ENCODE measurements around the gene RACGAP1.

The RACGAP1 gene

DNA sequence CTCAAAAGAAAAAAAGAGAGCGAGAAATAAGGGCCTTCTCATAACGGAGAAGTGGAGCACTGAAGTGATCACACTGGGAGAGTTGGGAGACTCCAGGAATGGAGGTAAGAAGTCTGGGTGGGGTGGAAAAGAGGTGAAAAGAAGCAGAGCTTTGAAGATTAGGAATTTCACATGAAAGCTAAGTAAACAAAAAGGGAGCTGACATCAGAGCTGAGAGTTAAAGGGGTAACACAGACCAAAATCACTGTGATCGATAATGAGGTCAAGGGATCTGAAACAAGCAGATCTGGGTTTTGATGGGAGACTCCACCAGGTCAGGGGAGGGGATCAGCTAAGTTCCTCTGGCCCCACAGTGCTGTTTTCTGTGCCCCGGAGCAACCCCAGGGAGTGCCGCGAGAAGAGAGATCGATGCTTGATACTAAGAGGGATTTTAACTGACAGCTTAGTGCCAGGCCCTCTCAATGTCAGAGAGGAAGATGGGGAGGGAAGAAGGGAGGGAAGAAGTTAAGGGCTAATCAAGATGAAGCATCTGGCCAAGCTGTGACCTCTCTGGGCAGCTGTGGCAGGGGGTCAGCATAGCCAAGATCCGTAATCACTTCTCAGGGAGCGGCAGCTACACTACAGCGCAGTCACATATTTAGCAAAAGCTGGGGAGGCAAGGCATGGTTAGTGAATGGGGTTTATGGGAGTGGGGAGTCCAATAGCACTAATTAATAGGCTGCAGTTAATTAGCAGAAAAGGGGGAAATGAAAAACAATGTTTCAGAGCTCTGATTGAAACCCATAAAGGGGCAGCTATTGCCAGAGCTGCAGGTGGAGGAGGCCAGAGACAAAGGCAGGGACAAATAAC, 44.6 kb downstream of the RACGAP1 start:
- H3K27me3 ChIP-seq (ENCODE audit: control insufficient read depth in 1 of 2, insufficient read depth in 2 of 2, low read length in 2 of 2) = no peaks in the 10 kb centered on the region
- no peaks in the 10 kb centered on the region for H3K9me3 ChIP-seq (ENCODE audit: low read length)
- no peaks in the 10 kb centered on the region for H3K36me3 ChIP-seq (ENCODE audit: insufficient read depth, low read length)
- no peak overlapping the region for H3K9ac ChIP-seq (ENCODE audit: low read length)
- no peak overlapping the region for H3K27ac ChIP-seq (ENCODE audit: low read depth, low read length)
- no peak overlapping the region for H3K4me3 ChIP-seq (ENCODE audit: low read depth in 1 of 2, low read length in 2 of 2)
- H3K4me1 ChIP-seq (ENCODE audit: insufficient read depth, low read length) = peaks cover 41% of the 10 kb centered on the region

GRCh38 chr12:49979791-49980190, 45.5 kb downstream of the RACGAP1 start:
- Histone ChIP-seq H3K9ac (ENCODE audit: low read length) (no peak overlapping the region), H3K27ac (ENCODE audit: low read depth, low read length) (no peak overlapping the region)

GRCh38 chr12:49979016-49979586, 46.2 kb downstream of the RACGAP1 start:
- no peak overlapping the region for H3K9ac ChIP-seq (ENCODE audit: low read length)
- no peaks in the 10 kb centered on the region for H3K36me3 ChIP-seq (ENCODE audit: insufficient read depth, low read length)
- H3K4me3 ChIP-seq (ENCODE audit: low read depth in 1 of 2, low read length in 2 of 2) = no peak overlapping the region
- no peak overlapping the region for H3K27ac ChIP-seq (ENCODE audit: low read depth, low read length)
- no peaks in the 10 kb centered on the region for H3K9me3 ChIP-seq (ENCODE audit: low read length)
- H3K4me1 ChIP-seq (ENCODE audit: insufficient read depth, low read length) = peaks cover 41% of the 10 kb centered on the region
- H3K27me3 ChIP-seq (ENCODE audit: control insufficient read depth in 1 of 2, insufficient read depth in 2 of 2, low read length in 2 of 2) = no peaks in the 10 kb centered on the region

More at GRCh38 chr12:49979791-49980190, 45.5 kb downstream of the RACGAP1 start:
- H3K27me3 ChIP-seq (ENCODE audit: control insufficient read depth in 1 of 2, insufficient read depth in 2 of 2, low read length in 2 of 2) = no peaks in the 10 kb centered on the region
- H3K9me3 ChIP-seq (ENCODE audit: low read length) = no peaks in the 10 kb centered on the region
- peaks cover 41% of the 10 kb centered on the region for H3K4me1 ChIP-seq (ENCODE audit: insufficient read depth, low read length)
- H3K4me3 ChIP-seq (ENCODE audit: low read depth in 1 of 2, low read length in 2 of 2) = no peak overlapping the region
- no peaks in the 10 kb centered on the region for H3K36me3 ChIP-seq (ENCODE audit: insufficient read depth, low read length)

DNA sequence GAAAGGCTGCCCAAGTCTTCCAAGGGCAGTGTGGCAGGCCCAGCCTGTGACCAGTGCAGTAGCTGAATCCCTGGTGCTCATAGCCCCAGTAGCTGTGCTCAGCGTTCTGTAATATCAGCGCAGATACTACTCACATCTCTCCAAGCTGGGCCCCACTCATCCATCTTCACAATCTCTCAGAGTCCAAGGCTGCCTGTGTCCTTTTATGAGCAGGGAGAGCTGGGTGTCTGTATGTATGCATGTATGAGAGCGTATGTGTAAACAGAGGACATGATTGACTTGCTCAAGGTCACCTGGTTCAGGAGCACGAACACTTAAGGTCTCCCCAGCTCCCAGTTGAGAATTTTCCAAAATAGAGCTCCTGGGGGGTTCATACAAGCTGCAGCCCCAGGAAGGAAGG, 47.2 kb downstream of the RACGAP1 start:
- H3K9me3 ChIP-seq (ENCODE audit: low read length) = no peaks in the 10 kb centered on the region
- H3K27me3 ChIP-seq (ENCODE audit: control insufficient read depth in 1 of 2, insufficient read depth in 2 of 2, low read length in 2 of 2) = no peaks in the 10 kb centered on the region
- H3K4me1 ChIP-seq (ENCODE audit: insufficient read depth, low read length) = peaks cover 38% of the 10 kb centered on the region
- no peak overlapping the region for H3K9ac ChIP-seq (ENCODE audit: low read length)
- H3K27ac ChIP-seq (ENCODE audit: low read depth, low read length) = no peak overlapping the region
- no peaks in the 10 kb centered on the region for H3K36me3 ChIP-seq (ENCODE audit: insufficient read depth, low read length)
- H3K4me3 ChIP-seq (ENCODE audit: low read depth in 1 of 2, low read length in 2 of 2) = no peak overlapping the region

DNA sequence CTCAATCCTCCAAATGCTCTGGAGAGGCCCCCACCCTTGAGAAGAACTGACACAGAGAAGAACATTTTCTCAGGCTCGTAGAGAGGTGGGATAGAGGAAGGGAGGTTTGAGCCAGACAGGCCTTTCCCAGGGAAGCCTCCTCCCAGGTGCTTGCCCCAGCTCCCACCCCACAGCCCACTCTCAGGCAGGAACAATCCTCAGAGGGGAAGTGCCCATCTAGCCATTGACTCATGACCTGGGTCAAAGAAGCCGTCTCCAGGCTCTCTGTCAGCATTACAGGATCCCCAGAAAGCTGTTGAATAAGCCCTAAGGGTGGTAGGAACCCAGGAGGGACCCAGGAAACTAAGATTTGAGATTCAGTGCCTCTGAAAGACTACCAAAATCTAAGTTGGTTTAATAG, 48.7 kb downstream of the RACGAP1 start:
- Histone ChIP-seq H3K4me3 (ENCODE audit: low read depth in 1 of 2, low read length in 2 of 2) (no peak overlapping the region), H3K36me3 (ENCODE audit: insufficient read depth, low read length) (no peaks in the 10 kb centered on the region), H3K9me3 (ENCODE audit: low read length) (no peaks in the 10 kb centered on the region), H3K27me3 (ENCODE audit: control insufficient read depth in 1 of 2, insufficient read depth in 2 of 2, low read length in 2 of 2) (no peaks in the 10 kb centered on the region), H3K4me1 (ENCODE audit: insufficient read depth, low read length) (peaks cover 24% of the 10 kb centered on the region), H3K27ac (ENCODE audit: low read depth, low read length) (no peak overlapping the region), H3K9ac (ENCODE audit: low read length) (no peak overlapping the region)

- H3K9me3 ChIP-seq (ENCODE audit: low read length) = no peaks in the 10 kb centered on the region
- peaks cover 24% of the 10 kb centered on the region for H3K4me1 ChIP-seq (ENCODE audit: insufficient read depth, low read length)
- no peaks in the 10 kb centered on the region for H3K27me3 ChIP-seq (ENCODE audit: control insufficient read depth in 1 of 2, insufficient read depth in 2 of 2, low read length in 2 of 2)
- H3K9ac ChIP-seq (ENCODE audit: low read length) = no peak overlapping the region
- H3K27ac ChIP-seq (ENCODE audit: low read depth, low read length) = peak overlapping the region; percentile 2
- H3K36me3 ChIP-seq (ENCODE audit: insufficient read depth, low read length) = no peaks in the 10 kb centered on the region
- H3K4me3 ChIP-seq (ENCODE audit: low read depth in 1 of 2, low read length in 2 of 2) = peak overlapping the region in 1 of 2 donors; percentile 12
These were observed 50.0 kb downstream of the RACGAP1 start for GRCh38 chr12:49975318-49975761.

- H3K27ac ChIP-seq (ENCODE audit: low read depth, low read length) = peak overlapping the region; percentile 2
- H3K4me3 ChIP-seq (ENCODE audit: low read depth in 1 of 2, low read length in 2 of 2) = peak overlapping the region in 1 of 2 donors; percentile 12
- H3K36me3 ChIP-seq (ENCODE audit: insufficient read depth, low read length) = no peaks in the 10 kb centered on the region
- no peaks in the 10 kb centered on the region for H3K27me3 ChIP-seq (ENCODE audit: control insufficient read depth in 1 of 2, insufficient read depth in 2 of 2, low read length in 2 of 2)
- H3K9me3 ChIP-seq (ENCODE audit: low read length) = no peaks in the 10 kb centered on the region
- H3K9ac ChIP-seq (ENCODE audit: low read length) = no peak overlapping the region
- H3K4me1 ChIP-seq (ENCODE audit: insufficient read depth, low read length) = peaks cover 24% of the 10 kb centered on the region
These were observed 50.5 kb downstream of the RACGAP1 start for GRCh38 chr12:49974677-49975317.

- peak overlapping the region in 1 of 2 donors; percentile 12 for H3K4me3 ChIP-seq (ENCODE audit: low read depth in 1 of 2, low read length in 2 of 2)
- peak overlapping the region; percentile 2 for H3K27ac ChIP-seq (ENCODE audit: low read depth, low read length)
- H3K9ac ChIP-seq (ENCODE audit: low read length) = no peak overlapping the region
- H3K9me3 ChIP-seq (ENCODE audit: low read length) = no peaks in the 10 kb centered on the region
- peaks cover 24% of the 10 kb centered on the region for H3K4me1 ChIP-seq (ENCODE audit: insufficient read depth, low read length)
- H3K36me3 ChIP-seq (ENCODE audit: insufficient read depth, low read length) = no peaks in the 10 kb centered on the region
- H3K27me3 ChIP-seq (ENCODE audit: control insufficient read depth in 1 of 2, insufficient read depth in 2 of 2, low read length in 2 of 2) = no peaks in the 10 kb centered on the region
These were observed 51.0 kb downstream of the RACGAP1 start for GRCh38 chr12:49974231-49974675.

DNA sequence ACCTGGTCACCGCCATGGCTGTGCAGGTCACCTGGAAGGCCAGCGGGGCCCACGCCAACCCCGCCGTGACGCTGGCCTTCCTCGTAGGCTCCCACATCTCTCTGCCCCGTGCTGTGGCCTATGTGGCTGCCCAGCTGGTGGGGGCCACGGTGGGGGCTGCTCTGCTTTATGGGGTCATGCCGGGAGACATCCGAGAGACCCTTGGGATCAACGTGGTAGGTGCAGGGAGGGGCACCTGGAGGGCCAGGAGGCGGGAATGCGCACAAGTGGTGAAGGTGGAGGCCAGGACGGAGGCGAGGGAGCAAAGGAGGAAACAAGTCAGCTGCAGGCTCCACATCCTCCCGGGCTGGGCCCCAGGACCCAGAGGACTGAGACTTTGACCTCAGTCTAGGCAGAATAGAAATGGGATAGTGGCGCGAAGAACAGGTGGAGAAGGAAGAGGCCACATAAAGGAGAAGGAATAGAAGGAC, 51.9 kb downstream of the RACGAP1 start:
- Histone ChIP-seq H3K4me3 (ENCODE audit: low read depth in 1 of 2, low read length in 2 of 2) (no peak overlapping the region), H3K9me3 (ENCODE audit: low read length) (no peaks in the 10 kb centered on the region), H3K27ac (ENCODE audit: low read depth, low read length) (no peak overlapping the region), H3K4me1 (ENCODE audit: insufficient read depth, low read length) (peaks cover 24% of the 10 kb centered on the region), H3K36me3 (ENCODE audit: insufficient read depth, low read length) (no peaks in the 10 kb centered on the region), H3K9ac (ENCODE audit: low read length) (no peak overlapping the region), H3K27me3 (ENCODE audit: control insufficient read depth in 1 of 2, insufficient read depth in 2 of 2, low read length in 2 of 2) (peaks cover 0 to 4% of the 10 kb centered on the region in 2 donors)

DNA sequence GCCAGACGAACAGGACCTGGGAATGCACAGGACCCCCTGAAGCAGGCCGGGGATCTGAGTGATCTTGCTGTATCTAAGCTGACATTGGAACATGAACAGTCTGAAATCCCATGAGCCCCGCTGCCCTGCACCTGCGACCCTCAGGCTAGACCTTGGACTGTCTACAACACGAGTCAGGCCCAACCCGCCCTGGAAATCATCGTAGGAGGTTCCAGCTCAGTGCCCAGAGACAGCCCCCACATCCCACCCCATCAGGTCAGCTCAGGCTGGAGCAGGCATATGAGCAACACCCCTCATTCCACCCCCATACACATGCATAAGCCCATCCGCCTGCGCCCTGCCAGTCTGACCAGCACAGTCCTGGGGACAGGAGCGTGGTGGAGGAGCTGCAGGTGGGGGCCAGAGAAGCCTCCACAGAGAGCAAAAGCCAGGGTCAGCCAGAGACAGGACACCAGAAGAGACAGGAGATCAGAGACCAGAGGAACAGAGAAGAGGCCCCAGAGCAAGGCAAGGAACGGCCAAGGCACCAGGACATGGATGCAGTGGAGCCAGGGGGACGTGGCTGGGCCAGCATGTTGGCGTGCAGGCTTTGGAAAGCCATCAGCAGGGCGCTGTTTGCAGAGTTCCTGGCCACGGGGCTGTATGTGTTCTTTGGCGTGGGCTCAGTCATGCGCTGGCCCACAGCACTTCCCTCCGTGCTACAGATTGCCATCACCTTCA, 52.5 kb downstream of the RACGAP1 start, which contains the start of gene AQP6:
TSS of gene AQP6 (plus strand) at position 307 of the 720 bp plus-strand sequence. CDS start at position 534, 227 bp downstream.
- Histone ChIP-seq H3K27me3 (ENCODE audit: control insufficient read depth in 1 of 2, insufficient read depth in 2 of 2, low read length in 2 of 2) (peaks cover 0 to 8% of the 10 kb centered on the region in 2 donors), H3K27ac (ENCODE audit: low read depth, low read length) (no peak within 1 kb of the TSS), H3K36me3 (ENCODE audit: insufficient read depth, low read length) (no peaks in the 10 kb centered on the region), H3K9me3 (ENCODE audit: low read length) (no peaks in the 10 kb centered on the region), H3K4me3 (ENCODE audit: low read depth in 1 of 2, low read length in 2 of 2) (no peak within 1 kb of the TSS), H3K9ac (ENCODE audit: low read length) (no peak within 1 kb of the TSS), H3K4me1 (ENCODE audit: insufficient read depth, low read length) (peaks cover 26% of the 10 kb centered on the region)

DNA sequence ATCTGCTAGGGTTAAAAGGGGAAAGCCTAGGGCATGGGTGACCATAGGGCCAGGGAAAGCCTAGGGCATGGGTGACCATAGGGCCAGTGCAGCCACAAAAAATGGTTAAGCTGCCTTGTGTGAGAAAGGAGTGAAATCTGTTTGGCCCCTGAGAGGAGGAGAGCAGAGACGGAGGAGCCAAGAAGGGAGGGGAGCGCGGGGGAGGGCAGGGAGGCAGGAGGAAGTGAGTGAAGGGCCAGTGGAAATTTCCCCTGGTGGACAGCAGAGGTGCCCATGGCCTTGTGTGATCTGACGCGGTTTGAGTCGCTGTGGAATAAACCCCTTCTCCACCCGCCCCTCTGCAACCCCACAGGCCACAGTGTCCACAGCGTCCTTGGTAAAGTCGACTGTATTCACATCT, 53.2 kb downstream of the RACGAP1 start:
- Histone ChIP-seq H3K27me3 (ENCODE audit: control insufficient read depth in 1 of 2, insufficient read depth in 2 of 2, low read length in 2 of 2) (peaks cover 0 to 9% of the 10 kb centered on the region in 2 donors), H3K27ac (ENCODE audit: low read depth, low read length) (no peak overlapping the region), H3K36me3 (ENCODE audit: insufficient read depth, low read length) (no peaks in the 10 kb centered on the region), H3K9ac (ENCODE audit: low read length) (no peak overlapping the region), H3K9me3 (ENCODE audit: low read length) (no peaks in the 10 kb centered on the region), H3K4me1 (ENCODE audit: insufficient read depth, low read length) (peaks cover 33% of the 10 kb centered on the region), H3K4me3 (ENCODE audit: low read depth in 1 of 2, low read length in 2 of 2) (no peak overlapping the region)

Measured in muscle layer of colon (tissue), 2 donors.